Uterus (tissue), 2 donors: ENCODE data around the gene SLC4A5.

Experiments used
- CTCF ChIP-seq, 4 experiments: fragments of 200-600 bp in 2 of 4; fragments of 450-650 bp in 2 of 4; sonication (generic) in 2 of 4; IDR thresholded peaks; one replicate each; pipeline ENCODE4 v1.5.1; 2016 to 2019; ENCODE audit warnings: antibody characterized with exemption in 4 of 4, mild to moderate bottlenecking in 2 of 4, moderate library complexity in 1 of 4
- POLR2A ChIP-seq, 2 donors: fragments of 450-650 bp; IDR thresholded peaks; one replicate each; pipeline ENCODE4 v1.6.1; 2016; ENCODE audit warnings: antibody characterized with exemption in 2 of 2, mild to moderate bottlenecking in 1 of 2, moderate library complexity in 1 of 2

DNA sequence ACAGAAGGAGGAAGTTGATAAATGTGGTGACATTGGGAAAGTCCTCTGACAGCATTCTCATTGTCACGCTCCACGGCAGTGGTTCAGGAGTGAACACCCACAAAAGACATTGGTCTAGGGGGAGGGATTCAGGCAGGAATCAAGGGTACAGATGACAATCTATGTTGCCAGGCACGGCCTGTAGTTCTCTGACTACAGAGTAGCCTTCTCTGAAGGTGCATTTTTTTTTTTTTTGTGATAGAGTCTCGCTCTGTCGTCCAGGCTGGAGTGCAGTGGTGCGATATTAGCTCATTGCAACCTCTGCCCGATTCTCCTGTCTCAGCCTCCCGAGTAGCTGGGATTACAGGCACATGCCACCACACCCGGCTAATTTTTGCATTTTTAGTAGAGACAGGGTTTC, 157.2 kb downstream of the SLC4A5 start:
- TF ChIP-seq CTCF (IDR thresholded peaks at IDR 0.05): no peak
- TF ChIP-seq POLR2A (IDR thresholded peaks at IDR 0.05): no peak
